HG03439 (cell line): ENCODE data around the gene FBXL2.

ENCODE experiments used
- ATAC-seq: cut with Tn5 transposase; IDR thresholded peaks from one replicate; pipeline ENCODE4 v1.9.1; 2021; ENCODE audit warnings: mild to moderate bottlenecking, moderate library complexity; ENCODE audit not compliant: unreplicated experiment

Gene FBXL2, protein sequence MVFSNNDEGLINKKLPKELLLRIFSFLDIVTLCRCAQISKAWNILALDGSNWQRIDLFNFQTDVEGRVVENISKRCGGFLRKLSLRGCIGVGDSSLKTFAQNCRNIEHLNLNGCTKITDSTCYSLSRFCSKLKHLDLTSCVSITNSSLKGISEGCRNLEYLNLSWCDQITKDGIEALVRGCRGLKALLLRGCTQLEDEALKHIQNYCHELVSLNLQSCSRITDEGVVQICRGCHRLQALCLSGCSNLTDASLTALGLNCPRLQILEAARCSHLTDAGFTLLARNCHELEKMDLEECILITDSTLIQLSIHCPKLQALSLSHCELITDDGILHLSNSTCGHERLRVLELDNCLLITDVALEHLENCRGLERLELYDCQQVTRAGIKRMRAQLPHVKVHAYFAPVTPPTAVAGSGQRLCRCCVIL

DNA sequence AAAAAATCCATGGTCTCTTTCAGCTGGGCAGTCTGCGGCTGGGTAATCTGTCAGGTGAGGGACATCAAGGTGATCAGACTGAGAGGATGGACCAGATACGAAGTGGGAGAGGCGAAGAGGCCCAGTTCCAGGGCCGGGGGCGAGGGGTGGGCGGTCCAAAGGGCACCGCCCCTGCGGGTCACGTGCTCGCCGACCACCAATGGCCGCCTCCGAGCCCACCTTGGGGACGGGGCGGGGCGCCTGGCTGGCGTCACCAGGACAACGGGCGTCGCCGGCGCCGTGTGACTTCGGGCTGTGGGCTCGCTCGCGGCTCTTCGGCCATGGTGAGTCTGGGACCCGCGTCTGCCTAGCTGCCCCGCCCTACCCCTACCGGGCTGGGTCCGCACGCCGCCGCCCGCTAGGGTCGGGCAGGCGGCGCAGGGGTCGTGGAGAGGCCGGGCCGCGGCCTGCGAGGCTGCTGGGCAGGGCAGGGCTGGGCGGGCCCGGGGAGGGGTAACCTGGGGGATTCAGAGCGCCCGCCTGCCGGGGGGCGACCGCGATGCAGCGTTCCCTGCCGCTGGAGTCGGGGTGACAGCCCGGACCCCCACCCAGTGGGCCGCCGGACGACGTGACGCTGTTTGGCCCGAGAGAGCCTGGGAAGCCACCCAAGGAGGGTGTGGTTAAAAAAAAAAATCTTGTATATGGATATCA, at the start of gene FBXL2:
Gene FBXL2 (plus strand): TSS at position 250 of the 690 bp plus-strand sequence. CDS start 71 bp downstream, at position 321.
- ATAC-seq, result peak; percentile 69

DNA sequence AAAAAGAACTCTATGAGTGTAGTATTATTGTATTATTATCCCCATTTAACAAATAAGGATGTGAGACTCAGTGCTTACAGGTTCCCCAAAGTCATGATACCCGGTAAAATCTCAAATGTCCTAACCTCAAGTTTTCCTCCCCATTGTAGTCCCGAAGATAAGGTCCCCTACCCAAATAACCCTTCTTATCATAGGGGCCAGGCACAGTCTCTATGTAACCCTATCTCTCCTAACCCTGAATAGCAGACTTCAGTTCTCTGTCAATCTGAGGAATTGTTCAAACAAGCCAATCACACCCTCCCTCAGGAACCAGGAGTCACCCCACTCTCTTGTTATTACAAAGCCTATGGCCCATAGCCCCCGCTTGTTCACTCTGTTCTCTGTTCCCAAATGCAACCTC, 48.2 kb upstream of the FBXL2 start:
- no peak for ATAC-seq

DNA sequence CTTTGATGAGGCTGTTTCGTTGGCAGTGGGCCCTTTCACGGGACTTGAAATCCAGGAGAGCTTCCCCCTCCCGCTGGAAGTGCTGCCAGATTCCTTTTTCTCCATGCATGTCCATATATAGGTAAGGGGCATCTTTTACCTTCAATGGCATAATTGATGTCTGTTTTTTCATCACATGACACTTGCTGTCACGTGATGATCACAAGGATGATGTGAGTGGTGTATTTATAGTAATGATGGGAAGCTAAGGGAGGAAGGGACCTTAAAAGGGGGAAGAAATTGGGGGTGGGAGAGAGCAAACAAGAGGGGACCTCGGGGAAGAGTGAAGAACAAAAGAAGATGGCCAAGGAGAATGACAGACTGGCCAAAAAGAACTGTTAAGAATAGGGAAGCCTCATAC, 47.3 kb upstream of the FBXL2 start:
- ATAC-seq, result no peak

DNA sequence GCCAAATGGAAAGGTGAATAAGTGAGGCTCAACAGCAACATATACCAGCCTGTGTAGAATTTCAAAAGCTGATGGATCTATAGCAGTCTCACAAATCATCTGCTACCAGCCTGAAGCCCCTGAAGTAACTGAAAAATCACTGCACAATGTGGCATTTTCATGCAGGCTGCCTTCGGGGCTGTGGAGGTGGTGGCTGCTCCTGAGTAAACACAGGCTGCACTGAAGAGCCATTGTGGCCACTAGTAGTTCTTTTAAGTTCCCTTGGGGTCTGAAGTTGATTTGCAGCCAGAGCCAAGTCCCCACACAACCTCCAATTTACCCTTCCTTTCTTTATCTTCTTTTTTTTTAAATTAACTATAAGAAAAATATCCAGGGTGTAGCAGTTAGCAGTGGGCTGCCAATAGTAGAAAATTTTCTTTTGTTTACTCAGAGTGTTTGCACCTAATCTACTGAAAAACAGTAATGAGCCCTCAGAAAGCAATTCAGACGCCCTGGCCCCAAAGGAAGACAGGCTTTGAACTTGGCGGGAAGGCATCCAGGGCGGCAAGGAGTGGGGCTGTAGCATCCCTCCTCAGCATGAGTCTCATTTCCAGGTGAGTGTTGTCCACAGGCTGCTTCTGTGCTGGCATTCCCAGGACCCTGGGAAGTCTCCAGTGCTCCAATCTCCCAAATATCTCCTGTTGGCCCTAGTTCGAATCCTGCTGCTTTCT, 45.3 kb upstream of the FBXL2 start:
- no peak for ATAC-seq

DNA sequence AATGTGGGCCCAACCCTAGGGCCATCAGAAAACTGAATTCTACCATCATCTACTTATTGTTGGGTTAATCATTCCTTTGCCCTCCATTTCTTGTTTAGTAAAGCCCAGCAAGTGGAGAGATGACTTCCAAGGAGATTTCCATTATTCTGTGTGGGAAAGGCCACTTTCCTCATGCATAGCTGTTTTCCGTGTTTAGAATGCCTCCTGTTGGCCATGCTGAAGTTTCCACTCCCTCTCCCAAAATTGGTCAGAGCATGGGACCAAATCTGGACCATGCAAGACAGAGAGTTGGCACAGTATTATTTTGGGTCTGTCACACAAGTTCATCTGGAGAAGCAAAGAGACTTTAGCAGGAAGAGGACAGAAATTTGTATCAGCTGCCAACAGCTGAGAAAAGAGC, 43.4 kb upstream of the FBXL2 start:
- ATAC-seq, result no peak

DNA sequence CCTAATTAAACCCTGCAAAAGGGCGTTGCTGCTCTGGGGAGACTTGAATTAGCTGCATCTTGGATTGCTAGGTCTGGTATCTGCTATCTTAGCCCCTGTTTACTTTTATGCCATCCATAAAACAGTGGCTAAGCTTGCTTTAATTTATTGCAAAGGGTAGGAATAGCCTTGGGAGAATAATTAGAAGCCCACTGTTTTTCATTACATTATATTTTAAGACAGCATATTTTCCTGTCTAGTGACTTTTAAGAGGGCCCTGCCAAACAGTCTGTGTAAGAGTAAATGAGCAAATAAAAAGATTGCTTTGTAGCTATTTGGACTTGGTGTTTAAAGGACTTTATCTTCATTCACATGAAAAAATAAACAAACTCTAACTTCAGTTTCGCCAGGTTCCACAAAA, 41.2 kb upstream of the FBXL2 start:
- no peak for ATAC-seq

DNA sequence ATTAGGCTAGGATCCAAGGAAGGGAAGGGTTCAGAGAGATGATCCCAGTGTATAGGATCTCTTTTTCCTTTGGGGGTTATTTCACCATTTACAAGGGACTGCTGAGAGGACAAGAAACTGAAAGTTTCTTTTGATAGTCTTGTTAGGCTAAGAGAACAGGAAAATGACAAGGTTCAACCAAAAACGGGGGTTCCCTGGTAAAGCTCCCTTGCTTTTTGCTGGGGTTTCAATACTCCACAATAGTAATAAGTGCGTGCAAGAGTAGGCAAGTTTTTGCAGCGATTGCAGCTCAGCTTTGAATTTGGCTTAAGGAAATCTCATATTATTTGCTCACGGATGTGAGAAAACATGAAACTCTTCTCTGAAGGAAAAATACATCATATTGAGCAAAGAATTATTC, 39.8 kb upstream of the FBXL2 start:
- no peak for ATAC-seq

DNA sequence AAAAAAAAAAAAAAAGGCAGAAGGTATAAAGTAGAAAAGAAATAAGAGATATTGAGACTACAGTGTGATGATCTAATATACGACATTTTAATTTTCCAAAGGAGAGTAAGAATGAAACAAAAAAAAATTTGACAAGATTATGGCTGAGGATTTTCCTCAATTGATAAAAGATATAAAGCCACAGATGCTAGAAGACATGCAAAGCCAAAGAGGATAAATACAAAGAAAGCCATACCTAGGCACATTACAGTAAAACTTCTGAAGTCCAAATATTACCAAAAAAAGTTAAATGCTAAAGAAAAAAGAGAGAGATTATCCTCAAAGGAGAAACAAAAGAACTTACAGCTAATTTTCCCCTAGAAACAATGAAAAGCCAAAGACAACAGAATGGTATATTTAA, 38.3 kb upstream of the FBXL2 start:
- no peak for ATAC-seq

DNA sequence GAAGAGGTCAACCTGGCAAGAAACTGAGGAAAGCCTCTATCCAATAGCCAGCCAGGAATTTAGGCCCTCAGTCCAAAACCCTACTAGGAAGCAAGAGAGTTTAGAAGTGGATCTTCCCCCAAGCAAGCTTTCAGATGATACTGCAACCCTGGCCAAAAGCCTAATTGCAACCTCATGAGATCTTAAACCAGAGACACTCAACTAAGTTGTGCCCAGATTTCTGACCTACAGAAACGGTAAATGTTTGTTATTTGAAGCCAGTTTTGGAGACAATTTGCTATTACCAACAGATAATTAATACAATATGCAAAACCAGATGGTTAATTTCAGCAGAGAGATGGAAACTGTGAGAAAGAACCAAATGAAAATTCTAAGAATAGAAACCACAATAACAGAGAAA, 37.0 kb upstream of the FBXL2 start:
- ATAC-seq, result no peak

DNA sequence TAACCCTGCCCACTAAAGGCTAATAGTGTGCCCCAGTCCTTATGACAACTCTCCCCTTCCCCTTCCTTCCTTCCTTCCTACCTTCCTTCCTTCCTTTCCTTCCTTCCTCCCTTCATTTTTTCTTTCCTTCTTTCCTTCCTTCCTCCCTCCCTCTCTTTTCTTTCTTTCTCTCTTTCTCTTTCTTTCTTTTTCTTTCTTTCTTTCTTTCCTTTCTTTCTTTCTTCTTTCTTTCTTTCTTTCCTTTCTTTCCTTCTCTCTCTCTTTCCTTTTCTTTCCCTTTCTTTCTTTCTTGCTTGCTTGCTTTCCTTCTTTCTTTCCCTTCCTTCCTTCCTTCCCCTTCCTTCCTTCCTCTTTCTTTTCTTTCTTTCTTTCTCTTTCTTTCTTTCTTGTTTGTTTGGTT, 30.5 kb upstream of the FBXL2 start:
- no peak for ATAC-seq

DNA sequence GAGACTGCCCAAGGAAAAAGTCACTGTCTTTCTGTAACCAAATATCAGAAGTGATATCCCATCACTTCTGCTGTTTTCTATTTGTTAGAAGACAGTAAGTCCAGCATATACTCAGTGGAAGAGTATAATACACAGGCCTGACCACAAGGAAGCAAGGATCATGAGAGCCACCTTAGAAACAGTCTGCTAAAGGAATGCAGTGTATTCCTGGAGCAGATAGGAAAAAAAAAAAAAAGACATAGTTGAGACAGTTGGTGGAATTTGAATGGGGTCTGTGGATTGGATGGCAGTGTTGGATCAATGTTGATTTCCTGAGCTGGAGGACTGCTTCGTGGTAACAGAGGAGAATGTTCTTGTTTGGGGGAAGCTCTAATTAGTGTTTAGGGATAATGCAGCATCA, 26.5 kb upstream of the FBXL2 start:
- ATAC-seq, result no peak

DNA sequence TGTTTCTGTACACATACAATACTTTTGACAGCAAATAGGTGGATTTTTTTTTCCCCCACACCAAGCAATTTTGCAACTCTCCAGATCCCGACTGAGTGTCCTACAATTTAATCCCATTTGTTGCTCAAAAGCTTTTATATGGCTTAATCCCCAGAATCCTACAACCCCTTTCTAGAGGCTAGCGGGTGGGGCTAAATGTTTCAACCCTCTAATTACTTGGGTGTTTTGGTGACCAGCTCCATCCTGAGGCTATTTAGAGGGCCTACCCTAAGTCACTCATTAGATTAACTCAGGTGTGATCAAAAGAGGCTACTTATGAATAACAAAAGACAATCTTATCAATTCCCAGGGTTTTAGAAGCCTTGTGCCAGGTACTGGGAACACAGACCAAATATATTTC, 21.0 kb upstream of the FBXL2 start:
- no peak for ATAC-seq

DNA sequence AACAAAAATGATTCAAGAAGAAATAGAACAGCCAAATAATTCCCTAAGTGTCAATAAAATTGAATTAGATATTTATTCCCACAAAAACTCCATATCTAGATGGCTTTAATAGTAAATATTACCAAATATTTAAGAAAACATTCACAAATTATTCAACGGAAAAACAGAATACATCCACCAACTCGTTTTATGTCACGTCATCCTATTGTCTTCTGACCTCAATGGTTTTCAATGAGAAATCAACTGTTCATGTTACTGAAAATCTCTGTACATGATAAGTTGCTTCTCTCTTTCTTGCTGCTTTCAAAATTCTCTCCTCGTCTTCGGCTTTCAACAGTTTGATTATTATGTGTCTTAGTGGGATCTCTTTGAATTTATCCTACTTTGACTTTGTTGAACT, 17.1 kb upstream of the FBXL2 start:
- ATAC-seq, result no peak

DNA sequence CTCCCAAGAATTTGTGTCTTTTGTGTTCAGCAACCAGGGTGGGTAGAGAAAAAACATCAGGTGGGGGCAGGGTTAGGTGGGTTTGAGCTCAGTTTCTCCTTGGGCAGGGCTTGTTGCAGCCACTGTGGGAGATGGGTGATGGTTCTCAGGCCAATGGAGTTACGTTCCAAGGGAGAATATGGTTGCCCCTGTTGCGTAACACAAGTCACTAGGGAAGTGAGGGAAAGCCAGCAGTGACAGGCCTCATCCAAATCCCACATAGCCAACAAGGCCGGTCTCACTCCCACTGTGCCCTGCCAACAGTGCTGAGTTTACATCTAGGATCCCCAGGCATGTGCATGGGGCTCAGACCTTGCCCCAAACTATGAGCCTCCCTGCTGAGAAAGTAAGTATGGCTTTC, 7.9 kb upstream of the FBXL2 start:
- no peak for ATAC-seq

DNA sequence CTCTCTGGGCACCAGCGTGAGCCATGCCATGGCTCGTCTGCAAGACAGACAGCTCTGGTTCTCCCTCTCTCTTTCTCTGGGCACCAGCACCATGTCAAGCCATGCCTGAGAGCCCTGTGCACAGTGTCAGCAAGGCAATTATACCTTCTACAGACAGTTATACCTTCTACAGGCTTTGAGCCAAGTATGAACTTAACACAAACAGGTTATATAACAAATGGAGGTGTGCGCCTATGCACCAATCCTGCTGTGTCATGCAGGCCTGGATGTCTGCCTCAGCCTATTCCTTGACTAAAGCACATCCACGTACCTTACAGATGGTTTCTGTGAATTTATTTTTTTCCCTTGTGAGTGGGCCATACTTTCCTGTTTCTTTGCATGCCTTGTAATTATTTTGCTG, 5.9 kb upstream of the FBXL2 start:
- ATAC-seq, result no peak

DNA sequence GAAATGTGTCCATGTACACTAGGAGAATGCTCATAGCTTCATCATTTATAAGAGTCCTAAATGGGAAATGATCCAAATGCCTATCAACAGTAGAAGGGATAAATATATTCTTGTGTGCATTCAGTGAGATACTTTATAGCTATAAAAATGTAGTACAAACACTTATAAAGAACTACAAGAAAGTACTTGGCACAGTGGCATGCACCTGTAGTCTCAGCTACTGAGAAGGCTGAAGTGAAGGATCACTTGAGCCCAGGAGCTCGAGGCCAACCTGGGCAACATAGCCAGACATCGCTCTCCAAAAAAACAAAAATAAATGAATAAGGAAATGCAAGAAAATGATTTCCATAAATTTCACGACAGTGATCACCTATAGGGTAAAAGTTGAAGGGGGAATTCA, 3.6 kb upstream of the FBXL2 start:
- no peak for ATAC-seq

DNA sequence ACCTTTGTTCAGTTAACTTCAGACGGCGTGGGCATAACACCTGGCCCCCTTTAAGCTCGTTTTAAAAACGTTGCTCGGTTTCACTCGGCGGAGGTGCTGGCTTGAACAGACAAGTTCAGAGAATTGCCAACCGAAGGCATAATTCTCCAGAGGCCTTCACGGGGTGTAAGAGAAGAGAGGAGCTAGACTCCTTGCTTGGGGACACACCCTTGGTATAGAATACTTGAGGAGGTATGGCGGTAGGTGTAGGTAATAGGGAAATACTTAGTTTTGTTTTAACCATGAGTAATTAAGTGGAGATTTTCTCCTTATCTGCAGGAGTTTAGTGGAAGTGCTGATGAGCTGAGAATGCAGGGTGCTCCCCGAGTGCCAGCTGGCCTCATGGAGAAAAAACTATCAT, 921 bp downstream of the FBXL2 start:
- ATAC-seq, result no peak

DNA sequence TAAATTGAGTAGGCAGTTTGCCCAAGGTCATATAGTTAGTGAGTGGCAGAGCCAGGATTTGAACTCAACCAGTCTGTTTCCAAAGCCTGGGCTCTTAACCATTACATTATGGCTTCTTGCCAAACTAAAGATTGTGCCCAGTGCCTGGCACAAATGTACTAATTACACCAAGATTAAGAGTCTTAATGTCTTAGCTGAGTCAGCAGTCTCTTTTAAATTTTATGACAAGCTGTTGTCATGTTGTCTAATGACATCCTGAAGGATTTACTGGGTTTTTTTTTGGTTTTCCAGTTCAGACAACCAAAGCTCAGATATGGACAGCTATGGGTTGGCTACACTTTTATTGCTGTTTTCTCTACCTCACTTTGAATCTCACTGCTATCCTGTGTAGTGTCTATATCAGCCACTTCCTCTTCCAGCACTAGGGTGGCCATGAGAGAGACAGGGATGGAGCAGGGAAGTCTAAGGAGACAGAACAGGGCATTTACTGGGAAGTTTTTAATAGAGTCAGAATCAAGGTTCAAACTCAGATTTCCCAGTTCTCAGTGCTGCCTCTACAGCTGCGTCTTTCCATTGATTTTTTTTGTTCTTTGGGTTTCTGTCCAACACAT, 10.5 kb downstream of the FBXL2 start:
- no peak for ATAC-seq

DNA sequence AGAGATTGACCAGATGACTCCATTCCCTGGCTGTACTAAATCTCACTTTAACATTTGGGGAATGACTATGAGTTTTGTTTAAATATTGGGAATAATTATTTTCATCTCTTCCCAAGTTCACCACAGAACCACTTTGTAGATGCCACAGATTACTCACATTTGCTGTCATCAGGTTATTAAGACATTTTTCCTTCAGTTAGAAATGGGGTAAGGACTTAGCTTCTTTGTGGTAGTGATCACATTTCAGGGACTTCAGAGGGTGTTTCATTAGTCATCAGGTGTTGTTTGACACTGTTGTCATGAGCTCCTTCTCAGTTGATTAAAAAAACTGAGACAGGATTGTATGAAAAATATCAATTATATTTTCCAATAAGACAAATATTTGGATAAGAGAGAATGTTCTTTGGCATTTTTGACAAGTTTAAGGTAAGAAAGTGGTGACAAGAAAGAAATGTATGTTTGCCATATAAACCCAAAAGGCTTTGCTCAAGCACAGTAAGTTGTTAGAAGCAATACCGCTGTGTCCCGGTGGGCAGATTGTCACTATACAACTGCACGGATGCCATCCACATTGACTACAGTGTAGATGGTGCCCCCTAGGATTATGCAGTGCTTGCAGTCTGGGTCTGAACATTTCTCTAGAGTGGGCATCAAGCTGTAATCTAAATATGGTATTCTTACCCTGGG, 22.3 kb downstream of the FBXL2 start:
- ATAC-seq, result no peak

DNA sequence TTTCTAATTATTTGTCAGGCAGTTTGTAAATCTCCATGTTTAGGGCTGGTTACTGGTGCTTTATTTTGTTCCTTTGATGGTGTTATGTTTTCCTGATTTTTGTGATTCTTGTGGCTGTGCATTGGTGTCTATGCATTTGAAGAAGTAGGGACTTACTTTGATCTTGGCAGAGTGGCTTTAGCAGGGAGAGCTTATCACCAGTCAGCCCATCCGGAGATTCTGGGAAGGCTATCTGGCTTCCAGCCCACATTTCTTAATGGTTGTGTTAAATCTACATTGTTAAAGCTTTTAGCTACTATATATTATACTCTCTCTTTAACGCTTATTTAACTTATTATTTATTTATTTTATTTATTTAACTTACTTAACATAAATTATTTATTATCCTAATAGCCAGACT, 35.1 kb downstream of the FBXL2 start:
- ATAC-seq, result no peak

DNA sequence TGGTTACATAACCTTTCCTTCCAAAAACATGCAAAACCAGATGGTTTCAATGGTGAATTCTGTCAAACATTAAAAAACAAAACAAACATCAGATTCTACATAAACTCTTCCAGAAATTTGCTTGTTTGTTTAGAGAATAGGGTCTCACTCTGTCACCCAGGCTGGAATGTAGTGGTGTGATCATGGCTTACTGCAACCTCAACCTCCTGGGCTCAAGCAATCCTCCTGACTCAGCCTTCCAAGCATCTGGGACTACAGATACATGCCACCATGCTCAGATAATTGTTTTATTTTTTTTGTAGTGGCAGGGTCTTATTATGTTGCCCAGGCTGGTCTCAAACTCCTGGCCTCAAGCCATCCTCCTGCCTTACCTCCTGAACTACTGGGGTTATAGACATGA, 36.1 kb downstream of the FBXL2 start:
- ATAC-seq, result no peak
